T-helper 9 cell (primary cell): ENCODE measurements around the gene UGT1A8.
"Not testable (repeated sequence)": the region's sequence is repeated elsewhere in the genome, so short reads cannot be mapped to it uniquely, and the experiment has no call there.

Experiments
- DNase-seq: peaks from one replicate; pipeline ENCODE4 v3.0.0-alpha.2; 2020

The UGT1A8 gene

GRCh38 chr2:233736868-233737653, 119.6 kb downstream of the UGT1A8 start:
- not testable (repeated sequence) for DNase-seq

DNA sequence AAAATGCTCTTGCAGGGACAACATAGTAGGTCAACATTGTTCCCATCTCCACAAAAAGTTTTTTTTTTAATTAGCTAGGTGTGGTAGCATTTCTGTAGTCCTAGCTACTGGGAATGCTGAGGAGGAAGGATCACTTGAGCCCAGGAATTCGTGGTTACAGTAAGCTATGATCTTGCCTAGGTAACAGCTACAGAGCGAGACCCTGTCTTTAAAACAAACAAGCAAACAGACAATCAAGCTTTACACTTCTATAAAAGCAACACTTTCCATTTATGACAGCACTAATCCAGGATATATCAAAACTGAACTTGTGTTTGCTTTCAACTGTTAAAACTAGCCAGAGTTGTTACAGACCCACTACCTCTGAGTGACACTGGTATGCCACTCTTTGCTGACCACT, 123.4 kb downstream of the UGT1A8 start:
- no peak for DNase-seq

DNA sequence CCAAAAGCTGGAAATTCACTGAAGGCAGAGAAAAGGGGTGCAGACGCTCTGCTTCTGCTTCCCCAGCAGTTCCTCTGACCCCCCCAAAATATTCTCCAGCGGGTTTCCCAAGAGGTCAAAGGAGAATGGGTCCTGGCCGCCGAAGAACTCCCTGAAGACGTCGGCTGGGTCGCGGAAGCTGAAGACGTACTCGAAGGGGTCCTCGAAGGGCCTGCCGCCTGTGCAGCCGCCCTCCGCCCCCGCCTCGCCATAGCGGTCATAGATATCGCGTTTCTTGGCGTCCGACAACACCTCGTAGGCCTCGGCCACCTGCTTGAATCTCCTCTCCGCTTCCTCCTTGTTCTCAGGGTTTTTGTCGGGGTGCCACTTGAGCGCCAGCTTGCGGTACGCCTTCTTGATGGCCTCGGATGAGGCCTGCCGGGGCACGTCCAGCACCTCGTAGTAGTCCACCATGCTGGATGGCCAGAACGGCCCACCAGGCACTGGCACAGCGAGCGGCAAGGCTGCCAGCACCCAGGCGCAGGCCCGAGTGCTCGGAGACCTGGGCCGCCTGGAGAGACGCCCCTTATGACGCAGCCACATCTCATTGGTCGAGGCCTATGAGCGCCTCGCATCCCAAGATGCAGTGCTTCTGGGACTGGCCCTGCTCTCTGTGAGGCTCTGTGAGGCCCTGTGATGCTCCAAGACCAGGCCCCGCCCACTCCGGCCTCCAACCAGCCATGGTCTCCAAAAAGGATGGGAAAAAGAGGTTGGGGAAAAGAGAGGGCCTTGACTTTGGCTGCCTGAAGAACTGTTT, 126.2 kb downstream of the UGT1A8 start:
- no peak for DNase-seq

GRCh38 chr2:233745073-233745755, 127.8 kb downstream of the UGT1A8 start:
- DNase-seq: no peak

DNA sequence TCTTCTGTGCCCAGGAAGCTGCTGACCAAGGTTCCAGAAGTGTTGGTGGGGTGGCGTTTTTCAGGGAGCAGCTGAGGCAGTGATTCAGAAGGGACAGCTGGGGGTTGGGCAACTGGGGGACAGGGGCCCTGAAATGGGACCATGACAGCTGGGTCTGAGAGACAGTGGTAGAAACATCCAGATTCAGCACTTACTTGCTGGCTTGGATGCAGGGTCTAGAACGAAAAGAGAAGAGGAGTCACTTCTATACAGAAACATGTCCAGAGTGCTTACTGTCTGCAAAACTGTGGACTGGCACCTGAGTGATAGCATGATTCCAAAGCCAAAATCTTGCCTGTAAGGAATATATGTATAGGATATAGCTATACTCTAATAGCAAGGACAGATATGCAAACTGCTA, 128.4 kb downstream of the UGT1A8 start:
- not testable (repeated sequence) for DNase-seq

- no peak for DNase-seq
Observed at GRCh38 chr2:233746475-233747282, 129.2 kb downstream of the UGT1A8 start.

- no peak for DNase-seq
Observed at GRCh38 chr2:233747283-233747544, 129.8 kb downstream of the UGT1A8 start.

DNA sequence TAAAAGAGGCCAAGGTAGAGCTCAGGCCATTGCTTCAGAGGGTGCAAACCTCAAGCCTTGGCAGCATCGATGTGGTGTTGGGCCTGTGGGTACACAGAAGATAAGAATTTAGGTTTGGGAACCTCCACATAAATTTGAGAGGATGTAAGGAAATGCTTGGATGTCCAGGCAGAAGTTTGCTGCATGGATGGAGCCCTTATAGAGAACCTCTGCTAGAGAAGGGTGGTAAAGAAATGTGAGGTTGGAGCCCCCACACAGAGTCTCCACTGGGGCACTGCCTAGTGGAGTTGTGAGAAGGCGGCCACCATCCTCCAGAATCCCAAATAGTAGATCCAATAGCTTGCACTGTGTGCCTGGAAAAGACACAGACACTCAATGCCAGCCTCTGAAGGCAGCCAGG, 133.3 kb downstream of the UGT1A8 start:
- not testable (repeated sequence) for DNase-seq

DNA sequence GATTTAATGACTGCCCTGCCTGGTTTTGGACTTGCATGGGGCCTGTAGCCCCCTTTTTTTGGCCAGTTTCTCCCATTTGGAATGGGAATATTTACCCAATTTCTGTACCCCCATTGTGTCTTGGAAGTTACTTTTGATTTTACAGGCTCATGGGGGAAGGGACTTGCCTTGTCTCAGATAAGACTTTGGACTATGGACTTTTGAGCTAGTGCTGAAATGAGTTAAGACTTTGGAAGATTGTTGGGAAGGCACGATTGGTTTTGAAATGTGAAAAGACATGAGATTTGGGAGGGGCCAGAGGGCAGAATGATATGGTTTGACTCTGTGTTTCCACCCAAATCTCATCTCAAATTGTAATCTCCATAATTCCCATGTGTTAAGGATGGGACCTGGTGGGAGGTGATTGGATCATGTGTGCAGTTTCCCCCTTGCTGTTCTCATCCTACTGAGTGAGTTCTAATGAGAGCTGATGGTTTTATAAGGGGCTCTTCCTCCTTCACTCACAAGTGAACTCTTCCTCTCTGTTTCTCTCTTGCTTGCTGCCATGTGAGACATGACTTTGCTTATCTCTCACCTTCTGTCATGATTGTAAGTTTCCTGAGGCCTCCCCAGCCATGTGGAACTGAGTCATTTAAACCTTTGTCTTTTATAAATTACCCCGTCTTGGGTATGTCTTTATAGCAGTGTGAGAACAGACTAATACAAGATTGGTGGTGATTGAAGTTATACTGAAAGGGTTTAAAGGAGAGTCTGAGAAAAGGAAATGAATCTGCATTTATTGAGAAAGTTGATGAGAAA, 134.0 kb downstream of the UGT1A8 start:
- not testable (repeated sequence) for DNase-seq

GRCh38 chr2:233754872-233755611, 137.6 kb downstream of the UGT1A8 start:
- no peak for DNase-seq

- no peak for DNase-seq
Observed at GRCh38 chr2:233756429-233757081, 139.1 kb downstream of the UGT1A8 start.

DNA sequence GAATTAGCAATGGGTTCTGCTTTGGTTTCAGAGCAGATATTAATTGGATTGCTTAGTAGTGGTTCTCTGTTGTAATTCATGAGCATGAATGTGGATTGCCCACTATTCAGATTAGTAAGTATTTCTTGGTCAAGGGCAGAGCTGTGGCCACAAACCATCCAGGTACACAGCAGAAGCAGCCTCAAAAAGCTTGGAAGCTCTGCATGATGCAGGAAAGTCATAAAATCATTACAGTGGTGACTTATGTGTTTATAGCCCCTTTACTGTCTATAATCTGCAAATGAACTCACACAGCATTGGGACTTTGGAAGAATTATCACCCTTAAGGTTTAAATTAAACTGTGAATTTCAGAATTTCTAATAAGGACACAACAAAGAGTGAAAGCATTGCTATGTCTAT, 140.7 kb downstream of the UGT1A8 start:
- DNase-seq: no peak

DNA sequence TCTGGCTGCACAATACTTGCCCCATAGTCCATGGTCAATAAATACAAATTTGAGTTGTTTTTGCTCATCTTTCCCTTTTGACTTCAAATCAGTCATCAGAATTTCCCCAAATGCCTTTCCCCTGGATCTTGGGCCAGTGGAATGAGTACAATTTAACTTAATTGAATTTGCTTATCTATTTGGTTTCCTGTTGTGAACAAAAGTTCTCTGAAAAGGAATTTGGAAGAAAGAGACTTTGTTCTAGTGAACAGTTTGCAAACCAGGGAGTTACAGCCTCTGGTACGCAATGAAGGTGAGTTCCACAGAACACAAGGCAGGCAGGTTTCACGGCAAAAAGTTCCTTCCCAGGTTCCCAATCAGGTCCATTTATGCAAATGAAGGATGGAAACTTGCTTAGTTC, 141.4 kb downstream of the UGT1A8 start:
- no peak for DNase-seq

DNA sequence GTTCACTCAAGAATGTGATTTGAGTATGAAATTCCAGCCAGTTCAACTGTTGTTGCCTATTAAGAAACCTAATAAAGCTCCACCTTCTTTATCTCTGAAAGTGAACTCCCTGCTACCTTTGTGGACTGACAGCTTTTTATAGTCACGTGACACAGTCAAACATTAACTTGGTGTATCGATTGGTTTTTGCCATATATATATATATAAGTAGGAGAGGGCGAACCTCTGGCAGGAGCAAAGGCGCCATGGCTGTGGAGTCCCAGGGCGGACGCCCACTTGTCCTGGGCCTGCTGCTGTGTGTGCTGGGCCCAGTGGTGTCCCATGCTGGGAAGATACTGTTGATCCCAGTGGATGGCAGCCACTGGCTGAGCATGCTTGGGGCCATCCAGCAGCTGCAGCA, 142.6 kb downstream of the UGT1A8 start, which contains the start of gene UGT1A1:
TSS of gene UGT1A1 (plus strand) at position 228 of the 400 bp plus-strand sequence. CDS start at position 246, 18 bp downstream.
- DNase-seq: no peak

DNA sequence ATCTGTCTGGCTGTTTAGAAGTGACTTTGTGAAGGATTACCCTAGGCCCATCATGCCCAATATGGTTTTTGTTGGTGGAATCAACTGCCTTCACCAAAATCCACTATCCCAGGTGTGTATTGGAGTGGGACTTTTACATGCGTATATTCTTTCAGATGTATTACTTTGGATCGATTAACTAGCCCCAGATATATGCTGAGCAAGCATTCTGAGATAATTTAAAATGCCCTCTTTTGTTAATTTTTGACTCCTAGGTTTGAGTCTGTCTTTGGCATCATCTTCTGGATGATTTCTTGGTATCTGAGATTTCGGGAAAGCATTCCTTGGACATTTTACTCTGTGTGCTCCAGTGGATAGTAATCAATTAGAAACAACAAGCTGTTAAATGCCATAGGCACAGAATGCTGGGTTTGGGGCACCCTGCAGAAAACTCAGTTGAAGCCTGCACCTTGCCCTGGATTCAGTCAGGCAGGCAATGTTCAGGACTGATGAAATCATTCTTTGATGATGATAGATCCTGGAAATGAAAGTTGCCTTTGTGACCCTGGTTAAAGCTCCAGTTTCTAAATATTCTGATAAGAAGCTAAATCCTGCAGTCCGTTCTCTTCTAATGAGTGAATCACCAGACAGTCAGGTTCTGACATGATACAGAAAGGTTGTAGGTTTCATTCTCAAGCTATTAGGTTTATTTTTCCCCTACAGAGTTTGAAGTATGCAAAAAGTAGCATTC, 143.8 kb downstream of the UGT1A8 start:
- no peak for DNase-seq

DNA sequence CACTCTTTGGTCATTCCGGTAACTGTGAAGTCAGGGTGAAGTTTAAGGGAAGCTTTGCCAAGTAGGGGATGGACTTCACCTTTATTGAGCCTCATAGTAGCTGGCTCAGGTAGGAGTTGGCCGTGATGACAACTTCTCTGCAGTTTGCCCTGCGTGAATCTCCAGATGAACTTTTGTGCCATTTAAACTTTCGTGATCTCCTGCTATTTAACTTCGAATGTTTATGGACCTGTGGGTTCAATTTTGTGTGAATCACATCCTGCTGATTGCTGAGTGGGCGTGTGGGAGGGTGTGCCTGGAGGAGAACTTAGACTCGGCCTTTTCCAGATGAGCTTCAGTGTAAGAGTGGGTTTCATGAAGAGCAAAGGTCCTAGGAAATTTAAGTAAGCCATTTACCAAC, 146.8 kb downstream of the UGT1A8 start:
- no peak for DNase-seq

DNA sequence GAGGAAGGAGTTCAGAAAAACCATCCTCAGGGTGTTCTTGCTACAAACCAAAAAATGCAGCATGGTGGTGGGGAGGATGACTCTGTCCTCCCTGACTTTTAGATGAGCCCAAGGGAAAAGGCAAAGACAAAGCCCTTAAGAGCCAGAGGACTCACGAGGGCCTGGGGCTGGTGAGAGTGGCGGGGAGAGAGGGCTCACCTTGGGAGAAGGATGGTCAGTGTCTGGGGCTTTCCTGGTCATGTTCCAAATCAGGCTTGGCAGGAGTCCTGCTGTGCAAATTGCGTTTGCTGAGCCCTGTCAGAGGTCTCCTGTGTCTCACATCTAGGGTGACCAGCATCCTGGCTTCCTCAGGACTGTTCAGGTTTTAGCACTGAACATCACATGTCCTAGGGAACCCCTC, 147.3 kb downstream of the UGT1A8 start:
- DNase-seq: no peak

DNA sequence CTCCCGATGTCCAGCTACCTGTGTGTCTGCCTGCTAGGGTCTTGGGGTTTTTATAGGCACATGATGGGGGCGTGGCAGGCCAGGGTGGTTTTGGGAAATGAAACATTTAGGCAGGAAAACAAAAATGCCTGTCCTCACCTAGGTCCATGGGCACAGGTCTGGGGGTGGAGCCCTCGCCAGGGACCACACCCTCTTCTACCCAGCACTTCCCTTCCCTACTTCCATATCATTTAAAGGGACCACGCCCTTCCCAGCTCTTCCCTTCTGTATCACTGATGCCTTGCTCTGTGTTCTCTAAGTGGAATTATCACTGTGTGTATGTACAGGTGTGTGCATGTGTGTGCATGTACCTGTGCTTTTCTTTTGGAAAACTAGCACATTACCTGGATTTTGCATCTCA, 149.0 kb downstream of the UGT1A8 start:
- no peak for DNase-seq

DNA sequence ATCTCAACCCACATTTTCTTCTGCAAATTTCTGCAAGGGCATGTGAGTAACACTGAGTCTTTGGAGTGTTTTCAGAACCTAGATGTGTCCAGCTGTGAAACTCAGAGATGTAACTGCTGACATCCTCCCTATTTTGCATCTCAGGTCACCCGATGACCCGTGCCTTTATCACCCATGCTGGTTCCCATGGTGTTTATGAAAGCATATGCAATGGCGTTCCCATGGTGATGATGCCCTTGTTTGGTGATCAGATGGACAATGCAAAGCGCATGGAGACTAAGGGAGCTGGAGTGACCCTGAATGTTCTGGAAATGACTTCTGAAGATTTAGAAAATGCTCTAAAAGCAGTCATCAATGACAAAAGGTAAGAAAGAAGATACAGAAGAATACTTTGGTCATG, 150.6 kb downstream of the UGT1A8 start:
- DNase-seq: no peak

DNA sequence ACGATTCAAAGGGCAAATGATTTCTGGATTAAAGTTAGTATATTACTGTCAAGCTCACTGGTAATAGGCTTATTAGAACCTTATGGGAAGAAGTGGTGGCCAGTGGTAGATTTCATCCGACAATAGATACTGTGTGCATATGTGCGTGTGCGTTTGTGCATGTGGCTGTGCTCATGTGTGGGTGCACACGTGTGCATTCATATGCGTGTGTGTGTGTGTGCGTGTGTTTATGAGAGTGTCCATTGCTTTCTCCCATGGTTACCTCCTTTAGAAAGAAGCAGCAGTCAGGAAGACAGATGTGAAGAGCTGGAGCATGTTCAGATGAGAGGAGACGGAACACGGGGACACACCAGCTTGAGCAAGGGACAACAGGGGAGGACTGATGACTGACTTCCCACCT, 151.8 kb downstream of the UGT1A8 start:
- no peak for DNase-seq
